GM19372 (cell line): ENCODE results near the gene PIK3R2.
A peak's percentile ranks its signal among the peaks of the same experiment; 100 is the strongest.
"Not testable (repeated sequence)": the region's sequence is repeated elsewhere in the genome, so short reads cannot be mapped to it uniquely, and the experiment has no call there.

Experiments used
- ATAC-seq: cut with Tn5 transposase; IDR thresholded peaks from one replicate; pipeline ENCODE4 v1.9.1; 2021; ENCODE audit warnings: mild to moderate bottlenecking, low read depth, moderate library complexity; ENCODE audit not compliant: unreplicated experiment

The PIK3R2 gene

GRCh38 chr19:18196511-18196845 is 43.5 kb downstream of the PIK3R2 start:
- no peak for ATAC-seq

- ATAC-seq = no peak
Measured at GRCh38 chr19:18197306-18197705, 44.3 kb downstream of the PIK3R2 start.

- no peak for ATAC-seq
Measured at GRCh38 chr19:18197941-18198340, 45.0 kb downstream of the PIK3R2 start.

DNA sequence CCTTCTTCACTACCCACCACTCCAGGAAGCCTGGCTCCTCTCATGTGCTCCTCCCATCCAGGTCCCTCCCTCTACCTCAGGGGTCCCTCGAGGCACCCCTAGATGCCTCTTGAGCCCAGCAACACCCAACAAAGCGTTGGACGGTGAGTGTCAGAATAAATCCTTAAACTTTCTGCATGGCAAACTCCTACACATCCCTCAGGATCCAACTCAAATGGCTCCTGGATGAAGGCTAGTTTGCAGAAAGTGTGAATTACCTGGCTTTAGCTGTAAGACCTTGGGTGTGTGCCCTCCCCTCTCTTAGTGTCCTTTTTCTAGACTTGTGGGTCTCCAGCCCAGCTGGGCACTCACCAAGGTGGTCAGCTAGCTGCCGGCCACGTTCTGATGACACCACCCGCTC is 45.4 kb downstream of the PIK3R2 start:
- ATAC-seq = no peak

DNA sequence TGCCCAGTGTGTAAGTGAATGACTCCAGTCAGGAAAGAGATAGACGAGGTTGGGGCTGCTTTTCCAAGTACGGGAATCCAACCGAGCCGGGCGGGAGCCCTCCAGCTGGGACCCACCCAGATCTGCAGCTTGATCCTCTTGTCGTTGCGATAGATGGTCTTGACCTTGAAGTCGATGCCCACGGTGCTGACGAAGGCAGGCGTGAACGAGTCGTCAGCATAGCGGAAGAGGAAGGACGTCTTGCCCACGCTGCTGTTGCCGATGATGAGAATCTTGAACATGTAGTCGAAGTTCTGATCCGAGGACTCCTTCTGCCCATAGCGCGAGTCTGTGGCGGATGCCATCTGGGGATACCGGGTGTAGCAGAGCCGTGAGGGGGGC is 49.4 kb downstream of the PIK3R2 start:
- no peak for ATAC-seq

GRCh38 chr19:18202778-18203407 is 49.9 kb downstream of the PIK3R2 start:
- ATAC-seq = no peak

- ATAC-seq = no peak
Measured at GRCh38 chr19:18203408-18203862, 50.5 kb downstream of the PIK3R2 start.

- ATAC-seq = peak; percentile 90
Measured at GRCh38 chr19:18203863-18204393, 51.0 kb downstream of the PIK3R2 start, which contains the start of gene RAB3A. RAB3A (minus strand) TSS chr19:18204042; CDS start chr19:18202740, 1,302 bp downstream.

- ATAC-seq = peak; percentile 8
Measured at GRCh38 chr19:18204394-18205199, 51.6 kb downstream of the PIK3R2 start.

GRCh38 chr19:18205200-18205892 is 52.4 kb downstream of the PIK3R2 start:
- ATAC-seq = no peak

DNA sequence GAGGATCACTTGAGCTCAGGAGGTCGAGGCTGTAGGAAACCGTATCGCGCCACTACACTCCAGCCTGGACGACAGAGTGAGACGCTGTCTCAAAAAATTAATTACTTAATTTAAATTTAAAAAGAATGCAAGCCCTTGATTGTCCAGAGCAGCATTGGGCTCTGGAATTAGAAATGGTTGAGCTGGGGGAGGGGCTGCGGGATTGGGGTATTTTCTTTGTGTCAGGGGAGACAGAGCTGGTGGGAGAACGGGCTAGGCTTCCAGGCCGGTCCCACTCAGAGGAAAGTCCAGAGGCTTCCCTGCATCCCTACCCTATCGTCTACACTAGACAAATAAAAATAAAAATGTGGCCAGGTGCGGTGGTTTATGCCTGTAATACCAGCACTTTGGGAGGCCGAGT is 53.1 kb downstream of the PIK3R2 start:
- no peak for ATAC-seq

DNA sequence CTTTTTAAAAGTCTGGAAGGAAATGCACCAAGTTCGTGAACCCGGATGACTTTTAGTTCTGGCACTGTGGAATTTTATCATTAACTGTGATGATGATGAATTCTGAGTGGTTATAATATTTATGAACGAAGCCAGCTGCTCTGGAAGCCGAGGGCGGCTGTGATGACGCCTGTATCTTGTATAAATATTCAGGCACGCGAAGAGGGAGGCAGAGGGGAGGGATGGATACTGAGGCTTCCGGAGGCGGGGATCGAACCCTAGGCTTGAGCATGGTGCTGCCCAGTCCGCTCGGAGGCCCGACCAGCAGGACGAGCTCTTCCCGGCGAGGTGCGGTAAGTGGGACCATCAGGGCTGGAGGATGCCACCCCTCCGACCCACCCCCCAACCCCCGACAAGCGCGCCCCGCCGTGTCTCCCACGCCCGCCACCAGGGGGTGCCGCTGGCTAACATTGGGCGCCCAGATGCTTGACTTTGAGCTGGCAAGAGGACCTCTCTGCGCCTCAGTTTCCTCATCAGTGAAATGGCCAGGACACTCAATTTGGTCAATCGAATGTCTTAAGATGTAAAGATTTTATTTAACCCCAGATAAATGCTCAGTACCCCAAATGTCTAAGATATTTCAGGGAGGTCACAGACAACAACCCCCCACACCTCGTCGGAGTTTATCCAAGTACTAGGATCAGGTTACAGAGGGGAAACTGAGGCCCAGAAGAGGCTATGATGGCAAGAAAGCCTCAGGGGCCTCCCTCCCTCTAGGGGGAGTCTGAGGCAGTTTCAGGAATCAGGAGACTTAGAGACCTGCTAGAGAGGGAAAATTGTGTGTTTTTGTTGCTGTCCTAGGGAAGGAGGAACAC is 55.4 kb downstream of the PIK3R2 start:
- no peak for ATAC-seq

GRCh38 chr19:18209912-18210311 is 56.9 kb downstream of the PIK3R2 start:
- ATAC-seq = not testable (repeated sequence)

GRCh38 chr19:18211683-18212082 is 58.7 kb downstream of the PIK3R2 start:
- no peak for ATAC-seq

DNA sequence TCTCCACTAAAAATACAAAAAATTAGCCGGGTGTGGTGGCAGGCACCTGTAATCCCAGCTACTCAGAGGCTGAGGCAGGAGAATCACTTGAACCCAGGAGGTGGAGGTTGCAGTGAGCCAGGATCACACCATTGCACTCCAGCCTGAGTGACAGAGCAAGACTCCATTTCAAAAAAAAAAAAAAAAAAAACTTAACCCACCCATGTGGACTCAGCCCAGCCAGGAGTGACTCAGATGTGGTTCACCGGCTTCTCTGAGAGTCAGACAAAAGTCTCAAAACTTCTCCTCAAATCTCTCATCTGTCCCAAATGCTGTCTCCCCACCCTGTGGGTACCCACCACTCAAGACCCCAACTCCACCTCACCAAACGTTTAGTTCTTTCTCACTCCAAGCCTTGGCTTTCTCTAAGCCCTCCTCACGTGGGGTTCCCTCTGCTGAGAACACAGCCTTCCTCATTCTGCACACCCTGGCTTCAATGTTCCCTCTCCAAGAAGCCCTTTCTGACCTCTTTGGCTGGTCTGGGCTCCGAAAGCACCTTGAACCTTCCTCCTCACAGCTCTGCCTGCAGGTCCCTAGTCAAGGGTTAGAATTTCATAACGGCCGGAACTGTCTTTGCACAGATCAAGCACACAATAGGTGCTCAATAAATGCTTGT is 61.9 kb downstream of the PIK3R2 start:
- ATAC-seq = no peak

GRCh38 chr19:18216789-18217188 is 63.8 kb downstream of the PIK3R2 start:
- no peak for ATAC-seq

- ATAC-seq = no peak
Measured at GRCh38 chr19:18218159-18218558, 65.2 kb downstream of the PIK3R2 start.

DNA sequence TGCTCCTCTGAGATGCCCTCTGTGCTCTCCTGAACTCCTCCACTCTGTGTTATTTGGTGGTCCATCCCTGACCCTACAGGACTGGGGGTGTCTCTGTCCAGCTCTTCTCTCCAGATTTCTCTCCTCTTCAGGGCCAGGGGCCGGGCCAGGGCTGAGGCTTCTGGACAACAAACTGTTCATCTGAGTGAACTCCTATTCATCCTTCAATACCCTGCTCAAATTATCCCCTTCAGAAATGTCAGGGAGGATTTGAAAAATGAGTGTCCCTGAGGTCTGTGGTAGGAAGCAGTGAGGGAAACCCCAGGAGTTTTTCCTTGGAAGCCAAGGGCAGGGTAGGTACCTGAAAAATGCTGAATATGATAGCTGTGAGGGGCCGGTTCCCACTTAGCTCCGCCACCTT is 65.6 kb downstream of the PIK3R2 start:
- ATAC-seq = no peak
